IPS DF 4.7 (cell line): ENCODE data around the gene TRIM71.
"Not testable (repeated sequence)": the region's sequence is repeated elsewhere in the genome, so short reads cannot be mapped to it uniquely, and the experiment has no call there.

ENCODE experiments used
- DNase-seq: peaks from one replicate; pipeline ENCODE4 v3.0.0-alpha.2; 2013; ENCODE audit warnings: low spot score; ENCODE audit errors: extremely low read depth

TRIM71 gene

DNA sequence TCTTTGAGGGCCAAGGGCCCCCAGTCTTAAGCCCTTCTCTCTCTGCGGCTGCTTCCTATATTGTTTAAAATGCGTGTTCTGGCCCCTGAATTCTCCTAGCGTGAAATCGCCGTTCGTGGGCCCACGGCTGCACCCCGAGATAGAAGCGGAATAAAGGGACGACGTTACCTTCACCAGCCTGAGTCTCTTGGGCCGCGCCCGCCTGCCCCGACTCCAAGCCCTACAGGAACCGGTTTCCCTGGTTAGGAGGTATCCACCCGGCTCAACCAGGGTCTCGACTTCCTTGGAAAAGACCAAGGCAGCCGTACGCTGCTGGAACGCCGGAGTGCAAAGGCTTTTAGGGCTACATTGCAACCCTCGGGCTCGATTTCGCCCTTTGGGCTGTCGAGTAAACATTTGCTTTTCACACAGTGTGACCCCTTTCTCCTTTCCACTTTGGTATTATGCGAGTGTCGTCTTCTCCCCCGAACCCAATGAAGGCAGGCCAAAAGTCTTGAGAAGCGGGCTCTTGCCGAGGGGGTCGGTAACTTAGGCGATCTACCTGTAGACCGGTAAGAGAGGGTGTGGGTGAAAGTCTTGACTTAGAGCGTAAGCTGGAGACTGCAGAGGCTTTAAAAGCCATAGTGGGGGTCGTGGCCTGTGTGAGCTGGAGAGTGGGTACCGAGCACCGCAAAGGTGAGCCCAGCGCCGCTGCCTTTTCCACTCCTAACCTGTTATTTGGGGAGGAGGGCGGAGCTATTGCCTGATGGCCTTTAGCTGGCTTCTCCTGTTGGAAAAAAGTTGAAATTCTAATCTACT, 2.0 kb downstream of the TRIM71 start:
- no peak for DNase-seq

DNA sequence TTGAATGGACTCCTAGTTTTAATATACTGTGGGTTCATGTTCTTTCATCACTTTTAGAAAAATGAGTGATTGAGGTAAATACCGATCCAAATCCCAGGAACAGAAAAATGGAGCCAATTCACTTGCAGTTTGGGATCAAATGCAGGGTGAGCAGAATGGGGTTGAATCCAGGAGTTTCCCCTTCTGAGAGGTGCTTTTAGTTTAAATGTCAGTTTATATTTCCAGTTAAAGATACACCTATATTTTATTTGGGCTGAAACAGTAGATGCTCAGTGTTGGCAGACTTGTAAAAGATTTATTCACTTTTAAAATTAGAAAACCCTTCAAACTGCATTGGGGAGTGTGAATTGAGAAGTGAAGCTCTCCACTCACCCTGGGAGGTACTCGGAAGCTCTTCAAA, 2.6 kb downstream of the TRIM71 start:
- no peak for DNase-seq

DNA sequence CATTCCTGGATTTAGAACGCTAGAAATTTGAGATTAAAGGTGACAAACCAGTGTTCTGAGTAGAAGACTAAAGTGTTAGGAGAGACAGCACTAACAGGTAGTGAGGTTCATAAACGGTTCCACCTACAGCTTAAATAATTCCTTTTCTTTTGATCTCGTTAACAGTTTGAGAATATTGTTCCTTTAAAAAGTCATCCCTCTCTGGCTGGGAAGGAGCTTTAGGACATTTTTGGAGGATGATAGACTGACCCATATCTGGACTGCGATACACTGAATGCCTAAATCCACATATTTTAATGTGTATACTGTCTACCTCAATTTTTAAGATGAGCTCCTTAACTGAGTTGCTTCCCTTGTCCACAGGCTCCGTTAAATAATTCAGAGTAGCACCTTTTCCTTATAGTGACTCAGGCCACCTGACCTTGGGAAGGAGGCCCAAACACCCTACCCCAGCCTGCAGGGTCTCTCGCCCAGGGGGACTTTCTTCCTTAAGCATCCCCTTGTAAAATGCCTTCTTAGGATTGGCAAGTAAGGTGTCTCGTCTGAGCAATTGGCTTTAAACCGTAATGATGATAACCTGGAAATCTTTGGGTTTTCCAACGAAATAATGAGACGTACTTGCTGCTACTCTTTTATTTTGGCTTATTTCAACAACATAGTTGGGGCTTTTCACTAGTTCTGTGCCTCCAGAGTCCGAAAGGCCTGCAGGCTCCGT, 3.3 kb downstream of the TRIM71 start:
- DNase-seq: no peak

DNA sequence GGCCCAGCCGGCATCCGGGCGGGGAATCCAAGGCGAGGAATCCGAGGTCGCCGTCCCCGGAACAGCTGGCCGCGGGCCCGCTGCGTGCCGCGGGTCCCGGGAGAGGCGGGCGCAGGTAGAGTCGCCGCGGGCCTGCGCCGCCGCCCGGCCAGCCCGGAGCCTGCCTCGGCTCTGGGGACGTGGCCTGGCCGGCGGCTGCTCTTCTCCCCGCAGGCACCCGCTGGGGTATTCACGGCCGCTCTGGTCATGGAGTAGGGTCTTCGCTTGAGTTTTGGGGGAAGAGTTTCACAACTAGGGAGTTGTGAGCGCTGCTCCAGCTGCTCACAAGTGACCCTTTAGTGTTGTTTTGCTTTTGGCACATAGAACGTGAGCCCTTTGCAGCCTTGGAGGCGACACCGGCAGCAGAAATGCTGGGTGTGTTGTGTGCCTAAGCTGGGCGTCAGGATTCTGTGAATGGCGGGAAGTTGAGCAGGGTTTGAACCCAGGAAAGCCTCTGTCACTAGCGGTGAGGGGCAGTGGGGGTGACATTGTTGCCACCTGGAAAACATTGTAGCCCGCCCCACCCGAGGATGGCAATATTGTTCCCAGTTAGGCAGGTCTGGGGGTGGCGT, 4.0 kb downstream of the TRIM71 start:
- DNase-seq: no peak

DNA sequence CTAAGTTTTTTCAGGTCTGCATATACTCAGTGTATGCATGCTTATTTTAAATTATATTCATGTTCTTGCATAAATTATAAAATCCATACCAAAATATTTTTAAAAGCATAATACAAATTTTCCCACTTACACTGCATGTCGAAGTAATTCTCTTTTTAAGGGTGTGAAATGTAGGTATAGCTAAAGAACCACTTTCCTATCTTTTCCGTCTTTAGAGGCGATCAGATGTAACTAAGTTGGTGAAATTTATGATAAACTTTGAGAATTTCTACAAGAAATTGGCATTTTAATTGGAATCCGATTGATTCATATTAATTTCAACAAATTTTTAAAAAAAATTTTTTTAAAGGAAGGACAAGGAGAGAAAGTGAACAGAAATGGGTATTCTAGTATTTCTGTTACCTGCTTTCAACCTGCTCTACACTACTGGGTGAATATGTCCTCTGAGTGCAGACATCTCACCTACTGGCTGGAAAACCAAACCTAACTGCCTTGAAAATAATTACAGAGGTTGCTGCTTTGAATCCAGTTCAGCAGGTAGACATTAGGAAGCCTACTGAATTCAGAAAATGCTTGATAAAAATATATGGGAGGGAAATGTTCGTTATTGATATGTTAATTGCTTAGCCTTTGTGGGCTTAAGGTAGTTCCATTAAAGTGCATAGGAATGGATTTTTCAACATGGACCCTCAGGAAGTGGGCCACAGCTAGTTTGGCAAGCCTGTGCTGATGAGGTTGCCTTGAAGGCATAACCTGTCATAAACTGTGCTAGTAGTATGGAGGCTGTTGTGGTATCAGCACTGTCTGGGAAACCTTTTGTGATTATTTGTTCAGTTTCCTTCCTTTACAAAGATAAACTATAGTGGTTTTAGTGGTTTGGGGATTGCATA, 5.1 kb downstream of the TRIM71 start:
- DNase-seq: no peak

DNA sequence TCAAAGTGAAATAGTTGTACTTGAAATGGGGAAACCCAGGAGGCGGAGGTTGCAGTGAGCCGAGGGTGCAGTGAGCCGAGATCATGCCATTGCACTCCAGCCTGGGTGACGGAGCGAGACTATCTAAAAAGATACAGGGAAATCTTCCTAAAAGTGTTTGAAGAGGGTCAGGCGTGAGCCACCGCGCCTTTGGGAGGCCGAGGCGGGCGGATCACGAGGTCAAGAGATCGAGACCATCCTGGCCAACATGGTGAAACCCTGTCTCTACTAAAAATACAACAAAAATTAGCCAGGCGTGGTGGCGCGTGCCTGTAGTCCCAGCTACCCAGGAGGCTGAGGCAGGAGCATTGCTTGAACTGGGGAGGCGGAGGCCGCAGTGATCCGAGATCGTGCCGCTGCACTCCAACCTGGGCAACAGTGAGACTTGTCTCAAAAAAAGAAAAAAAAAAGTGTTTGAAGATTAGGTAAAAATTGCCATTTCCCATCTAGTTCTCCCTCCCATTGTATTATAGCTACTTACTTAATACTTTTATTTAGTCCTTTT, 5.9 kb downstream of the TRIM71 start:
- not testable (repeated sequence) for DNase-seq

DNA sequence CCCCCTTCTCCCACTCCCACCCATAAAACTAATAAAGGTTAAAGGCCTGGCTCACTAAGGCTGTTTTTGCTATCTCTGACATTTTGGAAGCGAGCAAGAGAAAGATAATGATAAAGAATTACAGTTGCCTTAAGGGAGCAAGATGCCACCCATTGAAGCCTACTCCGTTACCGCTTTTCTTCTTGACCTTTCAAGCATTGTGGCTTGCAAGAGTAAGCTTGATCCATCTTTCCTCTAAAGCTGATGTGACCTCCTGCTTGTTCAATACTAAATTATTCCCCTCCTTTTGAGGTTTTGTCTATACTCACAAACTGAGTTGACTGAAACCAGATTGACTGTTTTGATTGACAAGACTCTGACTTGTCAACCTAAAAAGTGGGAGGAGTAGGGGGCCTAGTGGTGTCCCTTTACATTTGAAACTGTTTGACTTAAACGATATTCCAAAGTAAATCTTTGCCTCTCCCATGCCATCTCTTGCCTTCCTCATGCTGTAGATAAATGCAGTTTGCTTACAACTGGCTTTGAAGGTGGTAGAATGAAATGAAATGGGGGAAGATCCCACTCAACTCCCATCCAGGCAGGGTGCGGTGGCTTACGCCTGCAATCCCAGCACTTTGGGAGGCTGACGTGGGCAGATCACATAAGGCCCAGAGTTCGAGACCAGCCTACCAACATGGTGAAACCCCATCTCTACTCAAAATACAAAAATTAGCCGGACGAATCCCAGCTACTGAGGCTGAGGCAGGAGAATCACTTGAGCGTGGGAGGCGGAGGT, 8.0 kb downstream of the TRIM71 start:
- DNase-seq: no peak

DNA sequence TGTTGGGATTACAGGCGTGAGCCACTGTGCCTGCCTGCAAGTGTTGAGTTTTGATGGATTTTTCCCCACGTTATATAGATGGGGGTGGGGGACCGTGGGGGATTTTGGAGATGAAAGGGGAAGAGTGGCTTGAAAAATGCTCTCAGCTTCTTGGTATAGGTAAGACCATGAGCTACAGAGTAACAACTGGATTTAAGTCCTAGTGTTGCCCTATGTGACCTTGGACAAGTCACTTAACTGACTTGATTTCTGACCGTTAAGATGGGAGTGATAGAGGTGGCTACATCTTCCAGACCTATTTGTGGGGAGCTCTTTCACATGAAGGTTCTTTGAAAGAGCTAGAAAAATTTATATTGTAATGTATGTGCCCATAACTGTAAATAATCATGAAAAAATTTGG, 13.3 kb downstream of the TRIM71 start:
- no peak for DNase-seq

DNA sequence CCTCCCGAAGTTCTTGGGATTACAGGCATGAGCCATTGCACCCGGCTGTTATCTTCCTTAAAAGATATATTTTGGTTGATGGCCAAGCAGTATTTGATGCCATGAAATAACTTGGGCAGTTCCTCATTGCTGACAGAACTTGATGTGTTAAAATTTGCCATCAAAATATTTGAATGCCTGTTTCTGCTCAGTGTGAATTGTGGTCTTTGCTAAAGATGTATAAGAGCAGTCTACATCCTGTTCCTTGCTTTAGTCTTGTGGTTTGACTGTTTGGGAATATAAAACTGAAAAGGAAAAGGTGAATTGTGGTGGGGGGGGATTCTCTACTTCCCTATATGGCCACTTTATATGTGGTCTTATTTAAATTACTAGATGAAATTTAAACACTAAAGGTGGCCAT, 14.0 kb downstream of the TRIM71 start:
- no peak for DNase-seq

DNA sequence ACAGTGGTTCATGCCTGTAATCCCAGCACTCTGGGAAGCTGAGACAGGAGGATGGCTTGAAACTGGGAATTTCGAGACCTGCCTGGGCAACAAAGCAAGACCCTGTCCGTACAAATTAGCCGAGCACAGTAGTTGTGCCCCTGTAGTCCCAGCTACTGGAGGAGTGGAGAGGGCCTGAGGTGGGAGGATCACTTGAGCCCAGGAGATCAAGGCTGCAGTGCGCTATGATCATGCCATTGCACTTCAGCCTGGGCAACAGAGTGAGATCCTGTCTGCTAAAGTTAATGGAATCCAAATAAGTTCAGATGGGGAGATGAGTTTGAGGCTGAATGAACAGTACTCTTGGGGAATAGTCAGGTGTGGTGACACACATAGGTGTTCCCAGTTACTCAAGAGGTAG, 14.4 kb downstream of the TRIM71 start:
- DNase-seq: no peak

DNA sequence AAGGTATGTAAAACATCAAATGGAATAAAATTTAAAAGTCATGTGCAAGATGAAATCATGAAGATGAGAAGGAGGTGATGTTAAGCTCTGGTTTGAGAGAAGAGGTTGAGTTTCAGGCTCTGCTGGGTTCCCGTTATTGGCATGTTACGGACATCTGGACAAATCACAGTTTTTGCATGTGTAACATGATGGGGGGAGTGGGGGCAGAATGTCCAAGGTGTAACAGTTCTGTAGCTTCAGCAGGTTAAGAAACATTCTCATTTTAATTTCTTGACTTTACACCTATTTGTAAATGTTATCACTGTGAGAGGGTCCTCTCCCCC, 17.2 kb downstream of the TRIM71 start:
- DNase-seq: no peak

DNA sequence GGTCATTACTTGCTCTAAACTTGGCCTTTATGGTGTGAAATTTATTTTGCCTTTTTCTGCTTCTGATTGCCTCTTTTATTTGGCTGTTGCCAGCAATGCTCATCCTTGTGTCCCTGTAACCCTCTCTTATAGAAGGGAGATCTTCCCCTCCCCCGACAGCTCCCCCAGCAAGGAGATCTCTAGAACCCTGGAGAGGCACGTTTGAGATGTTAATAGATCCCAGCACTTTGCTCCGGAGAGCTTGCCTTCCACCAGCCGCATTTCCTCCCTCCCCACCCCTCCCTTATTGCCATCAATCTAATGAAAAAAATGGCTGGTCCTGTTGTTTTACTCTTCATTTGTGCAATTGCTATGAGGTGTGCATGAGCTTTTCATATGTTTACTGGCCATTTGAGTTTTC, 18.2 kb downstream of the TRIM71 start:
- DNase-seq: no peak

DNA sequence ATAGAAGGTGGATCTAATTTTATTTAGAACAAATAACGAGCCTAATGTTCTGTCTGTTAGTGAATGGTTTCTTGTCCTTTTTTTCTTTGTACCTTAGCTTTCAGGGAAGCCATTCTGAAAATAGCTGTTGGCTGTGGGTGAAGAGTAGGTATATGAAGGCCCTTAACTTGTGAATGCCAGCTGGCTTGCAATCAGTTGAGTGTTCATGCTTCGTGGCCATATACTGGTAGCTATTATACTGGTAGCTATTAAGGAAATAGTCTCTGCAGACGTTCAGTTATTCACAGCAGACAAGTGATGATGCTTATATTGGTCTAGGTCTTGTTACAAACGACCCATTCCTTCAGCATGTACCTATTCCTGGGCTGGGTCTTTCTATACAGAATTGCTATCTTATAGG, 18.8 kb downstream of the TRIM71 start:
- DNase-seq: no peak

DNA sequence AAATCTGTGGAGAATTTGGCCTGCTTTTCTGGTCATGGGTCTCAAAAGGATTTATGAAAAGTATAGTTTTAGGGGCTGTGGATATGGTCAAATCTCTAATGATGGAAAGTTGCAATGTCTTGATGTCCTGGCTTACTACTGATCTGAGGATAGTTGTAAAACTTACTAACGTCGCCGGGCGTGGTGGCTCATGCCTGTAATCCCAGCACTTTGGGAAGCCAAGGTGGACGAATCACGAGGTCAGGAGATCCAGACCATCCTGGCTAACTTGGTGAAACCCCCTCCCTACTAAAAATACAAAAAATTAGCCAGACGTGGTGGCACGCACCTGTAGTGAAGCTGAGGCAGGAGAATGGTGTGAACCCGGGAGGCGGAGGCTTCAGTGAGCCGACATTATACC, 19.6 kb downstream of the TRIM71 start:
- no peak for DNase-seq

DNA sequence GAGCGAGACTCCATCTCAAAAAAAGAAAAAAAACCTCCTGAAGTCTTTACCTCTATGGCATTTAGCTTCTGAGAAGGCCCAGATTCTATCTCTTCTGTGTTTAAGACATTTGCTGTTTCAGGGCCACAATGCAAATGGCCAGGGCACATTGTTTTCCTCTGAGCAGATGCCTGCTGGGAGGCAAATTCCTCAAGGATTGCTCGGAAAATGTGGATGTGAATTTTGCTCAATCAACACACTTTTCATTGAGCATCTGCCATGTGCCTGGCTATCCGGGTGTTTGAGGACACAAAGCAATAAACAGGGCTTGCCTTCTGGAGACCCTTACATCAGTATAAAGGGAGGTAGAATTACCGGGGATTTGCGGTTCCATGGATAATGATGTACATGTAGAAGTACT, 20.0 kb downstream of the TRIM71 start:
- no peak for DNase-seq

DNA sequence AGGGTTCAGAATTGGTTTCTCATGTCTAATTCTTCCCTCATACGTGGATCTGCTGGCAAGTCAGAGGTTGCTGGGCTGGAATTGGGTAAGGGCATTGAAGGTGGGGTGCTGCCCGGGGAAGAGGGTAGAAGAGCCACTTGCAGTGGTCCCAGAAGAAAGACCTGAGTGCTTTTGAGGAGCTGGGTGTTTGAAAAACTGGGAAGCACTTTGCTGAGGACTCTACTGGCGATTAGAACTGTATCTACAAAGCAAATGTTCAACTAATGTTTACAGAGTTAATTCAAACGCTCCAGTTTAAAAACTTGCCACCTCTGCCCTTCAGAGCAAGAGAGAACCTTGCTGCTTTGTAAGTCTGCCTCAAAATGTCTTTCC, 21.9 kb downstream of the TRIM71 start:
- no peak for DNase-seq

DNA sequence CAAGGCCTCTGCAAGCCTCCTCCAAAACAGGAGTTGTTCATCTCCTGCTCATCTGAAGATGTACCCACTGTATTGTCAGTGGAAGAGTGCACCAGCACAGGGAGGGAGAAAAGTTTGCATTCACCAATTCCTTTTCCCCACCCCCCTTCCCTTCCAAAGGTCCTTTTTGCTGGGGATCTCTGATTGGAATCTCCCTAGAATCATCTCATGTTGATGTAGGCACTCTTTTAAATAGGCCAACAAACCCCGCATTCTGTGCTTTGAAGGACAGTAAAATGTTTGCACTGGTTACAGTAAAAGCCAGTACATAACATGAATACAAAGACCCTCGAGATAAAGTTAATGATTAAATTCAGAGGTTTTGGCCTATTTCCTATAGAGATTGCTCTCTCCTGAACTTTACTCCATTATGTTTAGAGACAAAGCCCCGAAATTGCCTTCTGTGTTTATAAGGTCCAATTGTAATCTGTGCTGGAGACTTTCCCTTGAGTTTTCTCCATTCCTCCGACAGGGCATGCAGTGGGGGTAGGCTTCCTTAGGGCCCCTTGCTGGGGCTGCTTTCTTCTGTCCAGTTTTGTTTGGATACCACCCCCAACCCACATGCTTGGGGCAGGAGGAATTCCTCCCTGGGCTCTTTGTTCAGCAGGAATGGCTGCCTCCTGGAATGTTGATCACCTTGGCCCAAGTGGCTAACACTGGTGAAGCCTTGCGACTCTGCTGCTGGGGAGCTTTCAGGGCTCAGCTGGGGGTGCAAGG, 22.5 kb downstream of the TRIM71 start:
- no peak for DNase-seq

DNA sequence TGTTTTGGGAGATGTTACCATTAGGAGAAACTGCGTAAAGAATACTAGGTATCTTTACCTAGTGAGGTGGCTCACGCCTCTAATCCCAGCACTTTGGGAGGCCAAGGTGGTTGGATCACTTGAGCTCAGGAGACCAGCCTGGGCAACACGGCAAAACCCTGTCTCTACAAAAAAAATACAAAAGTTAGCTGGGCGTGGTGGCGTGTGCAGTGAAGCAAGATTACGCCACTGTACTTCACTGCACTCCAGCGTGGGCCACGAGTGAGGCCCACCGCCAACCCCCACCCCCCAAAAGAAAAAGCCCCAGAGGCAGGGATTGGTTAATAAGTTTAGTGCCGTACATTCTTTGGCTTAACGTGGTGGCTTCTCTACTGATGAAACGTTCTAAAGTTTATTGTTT, 23.5 kb downstream of the TRIM71 start:
- no peak for DNase-seq

DNA sequence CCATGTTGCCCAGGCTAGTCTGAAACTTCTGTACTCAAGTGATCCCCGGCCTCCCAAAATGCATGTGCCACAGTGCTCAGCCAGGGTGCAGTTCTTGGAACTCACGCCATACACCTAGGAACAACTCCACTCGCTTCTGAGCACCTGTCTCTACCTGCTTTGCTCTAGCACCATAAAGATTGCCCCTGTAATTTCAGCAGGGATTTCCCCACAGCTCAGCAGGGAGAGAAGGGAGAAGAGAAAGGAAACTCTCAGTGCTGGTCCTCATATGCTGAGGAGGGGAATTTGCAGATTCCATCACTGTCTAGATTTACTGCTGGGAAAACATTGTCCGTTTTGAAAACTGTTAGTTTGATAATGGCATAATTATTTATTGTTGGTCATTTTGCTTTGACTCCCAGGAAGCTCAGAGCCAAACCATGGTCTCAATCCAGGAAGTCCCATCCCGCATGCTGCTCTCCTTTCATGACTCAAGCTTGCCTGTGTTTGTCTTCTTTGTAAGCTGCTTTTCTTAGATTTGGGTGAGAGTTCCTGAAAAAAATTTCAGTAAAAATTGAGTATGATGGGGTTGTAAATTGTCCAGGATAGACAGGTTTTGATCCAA, 24.2 kb downstream of the TRIM71 start:
- no peak for DNase-seq

DNA sequence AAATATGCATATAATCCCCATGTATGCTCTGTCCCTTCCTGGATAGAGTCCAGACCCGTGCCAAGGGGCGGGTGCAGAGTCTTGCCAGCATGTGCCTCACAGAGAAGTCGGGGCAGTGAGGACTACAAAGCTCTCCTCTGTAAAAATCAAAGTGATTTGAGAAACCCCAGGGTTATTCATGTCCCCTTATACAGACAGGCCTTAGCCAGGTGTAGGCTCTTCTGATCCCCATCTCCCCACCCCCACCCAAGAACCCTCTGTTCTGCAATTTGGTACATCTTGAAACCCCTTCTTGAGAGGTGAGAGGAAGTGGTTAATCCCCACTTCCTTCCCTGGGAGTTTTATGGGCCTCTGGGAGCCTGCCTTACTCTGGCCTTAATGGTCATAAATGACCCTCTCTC, 24.7 kb downstream of the TRIM71 start:
- DNase-seq: no peak
